Endothelial cell of umbilical vein (primary cell): ENCODE data around the gene RPS2. TPM values are rescaled to one million over a fixed set of nuclear protein-coding genes. Genes with fewer than 3 reads are reported as not detected.

Experiments used
- BruUV-seq: library from RNA; stranded (reverse); fragments of 400-500 nt; replicated peaks from 2 replicates; lab custom pipeline; 2021; lab: Mats Ljungman, UMichigan
- CTCF ChIA-PET: fragments of 300-600, 350-600 bp; sonication (Branson Sonifier 250); formaldehyde crosslinking; loops from one replicate; lab custom pipeline; 2021; ENCODE audit warnings: antibody characterized with exemption, inconsistent platforms; lab: Charles Lee
- POLR2A ChIA-PET: fragments of 300-600, 350-600 bp; sonication (Branson Sonifier 250); formaldehyde crosslinking; loops from one replicate; lab custom pipeline; 2021; ENCODE audit warnings: antibody characterized with exemption, inconsistent platforms; lab: Charles Lee
- DNase-seq: peaks from one replicate; pipeline ENCODE4 v3.0.0-alpha.2; 2011; ENCODE audit warnings: low read depth, low spot score
- FAIRE-seq: peaks from 2 replicates; lab custom pipeline; 2011; peaks lifted over from hg19 to GRCh38; lab: Jason Lieb, UNC
- H2AFZ ChIP-seq: 2 replicates; pipeline ENCODE4 v1.6.0; 2012; ENCODE audit warnings: low read depth, low read length, control low read depth, inconsistent platforms
- H3K27ac ChIP-seq: 2 replicates; pipeline ENCODE4 v1.5.1; 2011; ENCODE audit warnings: low read depth, mild to moderate bottlenecking, control low read depth, low read length, moderate library complexity; ENCODE audit not compliant: insufficient read depth
- H3K27me3 ChIP-seq, 2 experiments: 2 replicates each; pipeline versions ENCODE4 v1.6.0 to v1.6.1; 2011; ENCODE audit warnings: low read length in 2 of 2, mixed read lengths in 1 of 2; ENCODE audit not compliant: control insufficient read depth in 2 of 2, insufficient read depth in 2 of 2
- H3K36me3 ChIP-seq, 2 experiments: 2 replicates in 1 of 2; 3 replicates in 1 of 2; pipeline ENCODE4 v1.5.1; 2011; ENCODE audit warnings: low read length in 2 of 2, mild to moderate bottlenecking in 1 of 2, moderate library complexity in 1 of 2; ENCODE audit not compliant: control insufficient read depth in 2 of 2, insufficient read depth in 2 of 2; ENCODE audit errors: extremely low read depth in 1 of 2
- H3K4me1 ChIP-seq: 3 replicates; pipeline ENCODE4 v1.5.1; 2011; ENCODE audit warnings: mild to moderate bottlenecking, low read length; ENCODE audit not compliant: control insufficient read depth, insufficient read depth; ENCODE audit errors: extremely low read depth
- H3K4me2 ChIP-seq: 2 replicates; pipeline ENCODE4 v1.6.1; 2011; ENCODE audit warnings: low read length, control low read depth, mixed read lengths; ENCODE audit not compliant: insufficient read depth
- H3K4me3 ChIP-seq, 3 experiments: fragments of 200-600 bp in 1 of 3; sonication (generic), shearing (Covaris generic) in 1 of 3; replicated peaks in 1 of 3; 2 replicates each; pipeline ENCODE4 v1.5.1; 2011 to 2016; ENCODE audit warnings: control low read depth in 3 of 3, low read length in 3 of 3, mild to moderate bottlenecking in 2 of 3, inconsistent platforms in 1 of 3, low read depth in 1 of 3, moderate library complexity in 1 of 3; ENCODE audit not compliant: insufficient read depth in 1 of 3
- H3K79me2 ChIP-seq: 2 replicates; pipeline ENCODE4 v1.6.0; 2012; ENCODE audit warnings: low read length, inconsistent platforms; ENCODE audit not compliant: control insufficient read depth, insufficient read depth
- H3K9ac ChIP-seq: replicated peaks from 2 replicates; pipeline ENCODE3; 2011; ENCODE audit warnings: low read length, control low read depth; ENCODE audit not compliant: insufficient read depth; ENCODE audit errors: extremely low read depth
- H3K9me1 ChIP-seq: replicated peaks from 3 replicates; pipeline ENCODE4 v1.6.0; 2011; ENCODE audit warnings: mild to moderate bottlenecking, low read length; ENCODE audit not compliant: control insufficient read depth, insufficient read depth; ENCODE audit errors: extremely low read depth
- H3K9me3 ChIP-seq: replicated peaks from 2 replicates; pipeline ENCODE4 v1.5.1; 2012; ENCODE audit warnings: low read length, inconsistent platforms; ENCODE audit not compliant: control insufficient read depth, insufficient read depth
- H4K20me1 ChIP-seq: replicated peaks from 2 replicates; pipeline ENCODE3; 2011; ENCODE audit warnings: mild to moderate bottlenecking, low read length; ENCODE audit not compliant: control insufficient read depth, insufficient read depth; ENCODE audit errors: extremely low read depth
- CTCF ChIP-seq, 2 donors: IDR thresholded peaks; 1 replicate in 1 of 2; 2 replicates in 1 of 2; pipeline ENCODE4 v1.5.1; 2011; ENCODE audit warnings: low read length in 2 of 2, mild to moderate bottlenecking in 2 of 2, moderate library complexity in 2 of 2, control low read depth in 1 of 2, inconsistent platforms in 1 of 2, low read depth in 1 of 2; ENCODE audit not compliant: insufficient read depth in 1 of 2; ENCODE audit errors: extremely low read depth in 1 of 2
- EZH2 ChIP-seq: IDR thresholded peaks from 2 replicates; pipeline ENCODE4 v1.6.1; 2012; ENCODE audit warnings: borderline replicate concordance, low read depth, mild to moderate bottlenecking, moderate library complexity, low read length, inconsistent platforms; ENCODE audit not compliant: severe bottlenecking
- FOS ChIP-seq: IDR thresholded peaks from 2 replicates; pipeline ENCODE4 v1.6.1; 2011; ENCODE audit warnings: mild to moderate bottlenecking, low read length, moderate library complexity, borderline replicate concordance; ENCODE audit not compliant: insufficient read depth
- GATA2 ChIP-seq: IDR thresholded peaks from 2 replicates; pipeline ENCODE4 v1.7.0; 2011; ENCODE audit warnings: low read depth, mild to moderate bottlenecking, moderate library complexity, mixed read lengths, low read length; ENCODE audit not compliant: insufficient read length, insufficient read depth
- JUN ChIP-seq: IDR thresholded peaks from 2 replicates; pipeline ENCODE4 v1.6.1; 2011; ENCODE audit warnings: borderline replicate concordance, low read depth; ENCODE audit not compliant: insufficient read length, insufficient read depth
- MAX ChIP-seq: IDR thresholded peaks from 2 replicates; pipeline ENCODE4 v1.6.1; 2011; ENCODE audit not compliant: insufficient read depth, insufficient read length
- MYC ChIP-seq: IDR thresholded peaks from one replicate; pipeline ENCODE4 v1.6.1; 2011; ENCODE audit warnings: mild to moderate bottlenecking, low read depth, low read length
- POLR2A ChIP-seq: IDR thresholded peaks from 2 replicates; pipeline ENCODE4 v1.6.1; 2012; ENCODE audit warnings: low read depth, mild to moderate bottlenecking, control low read depth, low read length
- POLR2AphosphoS5 ChIP-seq: IDR thresholded peaks from 2 replicates; pipeline ENCODE4 v1.6.1; 2012; ENCODE audit warnings: low read depth, mild to moderate bottlenecking, control low read depth, low read length, moderate library complexity; ENCODE audit not compliant: insufficient read depth
- dilution Hi-C: fragments of 300-500 bp; cut with MboI; formaldehyde crosslinking; loops from one replicate; pipeline ENCODE4 v1.15.0; 2019; ENCODE audit warnings: low sequenced_read_pairs; ENCODE audit not compliant: extremely low pct_ligation_motif_present
- intact Hi-C: fragments of 100-400 bp; cut with micrococcal nuclease; formaldehyde crosslinking; loops from one replicate; pipeline ENCODE4 v1.10.0; 2022
- polyA plus RNA-seq, 4 experiments: library from polyadenylated mRNA; depleted of rRNA in 3 of 4; stranded (reverse) in 3 of 4; unstranded in 1 of 4; fragments of >200 nt; gene quantifications; 2 replicates each; pipeline versions ENCODE4 v1.2.1 to v1.2.3, GENCODE V29; 2011 to 2012; ENCODE audit warnings: missing spikeins in 1 of 4
- total RNA-seq: library from RNA; stranded (reverse); gene quantifications from 2 replicates; pipeline ENCODE4 v1.2.3, GENCODE V29; 2021

The RPS2 gene
- total and polyA plus RNA-seq, 2 donors (not counting 3 experiments of a cell fraction or from before 2014, with no cell fraction given), result 2,793 to 9,021 TPM

- peaks cover 9 to 25% of the 10 kb centered on the region in 2 experiments for H3K36me3 ChIP-seq
- ChIA-PET CTCF (interaction anchor here (1.4 kb wide), 1 partner anchor 169 kb away, joined by 5 read pairs; no protein-coding TSS in a partner anchor), POLR2A (interaction anchor here (1.2 kb wide), 1 partner anchor 8 kb away, joined by 3 read pairs; no protein-coding TSS in a partner anchor)
- intact Hi-C loops (loop anchor here (1.0 kb wide), 1 partner anchor 12 kb away; the partner anchor contains the start of gene GFER), dilution Hi-C loops (no loop called here)
- peak within 1 kb of the TSS; percentile 65 for H2AFZ ChIP-seq
- H3K27ac ChIP-seq, result peak within 1 kb of the TSS; percentile 40
- H3K9me3 ChIP-seq, result no peaks in the 10 kb centered on the region
- H3K79me2 ChIP-seq, result peaks cover 15% of the 10 kb centered on the region
- peaks cover 4% of the 10 kb centered on the region for H3K4me1 ChIP-seq
- peak; percentile 88 for FAIRE-seq
- no peaks in the 10 kb centered on the region for H3K27me3 ChIP-seq
- BruUV-seq, result no TSS peak
- peak; percentile 95 for DNase-seq
- peak within 1 kb of the TSS; percentile 59 to 82 (median 62) for H3K4me3 ChIP-seq
- H3K9me1 ChIP-seq, result no peaks in the 10 kb centered on the region
- H3K4me2 ChIP-seq, result peak within 1 kb of the TSS; percentile 70
- peak; percentile 94 for TF ChIP-seq POLR2AphosphoS5
- TF ChIP-seq MAX, result peak; percentile 68
- TF ChIP-seq MYC, result no peak
- TF ChIP-seq POLR2A, result peak; percentile 94
- H3K9ac ChIP-seq, result peak within 1 kb of the TSS; percentile 76
- no peaks in the 10 kb centered on the region for H4K20me1 ChIP-seq
These were observed 7.3 kb upstream of the RPS2 start, which contains the start of gene TBL3 for GRCh38 chr16:1971796-1972489. Gene TBL3, plus strand, starts transcription at chr16:1972053. Its CDS starts 112 bp downstream, at chr16:1972165.

GRCh38 chr16:1968146-1968953 is 3.7 kb upstream of the RPS2 start:
- TF ChIP-seq POLR2A (no peak), MYC (no peak), EZH2 (no peak), JUN (no peak), GATA2 (no peak), POLR2AphosphoS5 (no peak), MAX (no peak), CTCF (IDR thresholded peaks at IDR 0.05; ENCODE audit: extremely low read depth in 1 of 2, insufficient read depth in 1 of 2, low read depth in 1 of 2, low read length in 2 of 2) (no peak), FOS (no peak)
- FAIRE-seq, result no peak
- no peak overlapping the region for H3K4me3 ChIP-seq
- H3K9me3 ChIP-seq, result no peaks in the 10 kb centered on the region
- no peaks in the 10 kb centered on the region for H3K9me1 ChIP-seq
- peaks cover 18% of the 10 kb centered on the region for H3K4me1 ChIP-seq
- ChIA-PET CTCF (no interaction called here), POLR2A (no interaction called here)
- no peaks in the 10 kb centered on the region for H3K27me3 ChIP-seq
- intact Hi-C loops (no loop called here), dilution Hi-C loops (no loop called here)
- H4K20me1 ChIP-seq, result no peaks in the 10 kb centered on the region
- H3K9ac ChIP-seq, result no peak overlapping the region
- H3K27ac ChIP-seq, result no peak overlapping the region
- peaks cover 36% of the 10 kb centered on the region for H3K79me2 ChIP-seq
- no TSS peak for BruUV-seq
- H3K4me2 ChIP-seq, result no peak overlapping the region
- no peak overlapping the region for H2AFZ ChIP-seq
- H3K36me3 ChIP-seq, result peaks cover 0 to 3% of the 10 kb centered on the region in 2 experiments
- DNase-seq, result no peak
